NCI-H748 (cell line): ENCODE results near the gene TPD52L1.

Source experiments
- DNase-seq: peaks from one replicate; lab custom pipeline; 2025; ENCODE audit not compliant: unreplicated experiment; lab: John Stamatoyannopoulos, UW

Gene TPD52L1

DNA sequence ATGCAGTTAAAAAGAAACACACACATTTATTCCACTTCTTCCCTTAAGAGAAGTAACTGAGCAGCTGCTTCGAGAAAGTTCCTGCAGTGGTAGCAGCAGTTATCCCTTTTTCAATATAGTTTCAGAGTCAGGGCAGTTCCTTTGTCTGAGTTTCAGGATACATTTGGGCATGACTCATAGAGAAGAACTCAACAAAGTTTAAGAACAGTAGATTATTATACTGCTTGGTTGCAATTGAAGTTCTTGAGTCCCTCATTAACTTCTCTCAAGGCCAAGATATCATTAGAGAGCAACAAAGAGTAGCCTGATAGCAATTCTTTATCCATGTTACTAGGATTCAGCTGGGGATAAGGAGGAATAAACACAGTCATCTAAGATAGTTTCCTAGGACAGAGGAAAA is 54.4 kb downstream of the TPD52L1 start:
- DNase-seq, result no peak

DNA sequence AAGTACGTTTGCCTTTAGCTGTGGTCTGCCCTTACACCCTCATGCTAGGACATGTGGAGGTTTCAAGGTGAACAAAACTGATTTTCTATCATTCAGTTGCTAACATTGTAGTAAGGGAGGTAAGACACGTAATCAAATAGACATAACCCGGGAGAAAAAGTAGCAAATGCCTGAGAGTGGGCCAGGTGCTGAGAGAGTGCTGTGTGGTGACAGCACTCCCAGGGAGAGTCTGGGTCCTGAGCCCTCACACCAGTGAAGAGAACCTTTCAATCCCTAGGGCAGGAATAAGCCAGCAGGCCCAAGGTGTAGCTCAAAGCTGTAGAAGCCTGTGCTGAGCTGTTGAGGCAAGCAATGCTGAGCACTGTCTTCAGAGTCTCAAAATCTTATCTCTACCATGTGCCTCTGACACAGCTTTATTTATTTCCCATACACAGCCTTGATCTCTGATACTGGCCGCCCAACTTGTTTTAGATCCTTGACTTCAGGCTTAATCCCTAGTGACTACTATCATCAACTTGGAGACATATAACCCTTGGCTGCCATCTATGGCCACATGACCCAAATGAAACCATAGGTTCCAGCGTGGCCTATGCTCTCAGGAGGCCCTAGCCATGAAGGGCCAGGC is 55.2 kb downstream of the TPD52L1 start:
- no peak for DNase-seq

DNA sequence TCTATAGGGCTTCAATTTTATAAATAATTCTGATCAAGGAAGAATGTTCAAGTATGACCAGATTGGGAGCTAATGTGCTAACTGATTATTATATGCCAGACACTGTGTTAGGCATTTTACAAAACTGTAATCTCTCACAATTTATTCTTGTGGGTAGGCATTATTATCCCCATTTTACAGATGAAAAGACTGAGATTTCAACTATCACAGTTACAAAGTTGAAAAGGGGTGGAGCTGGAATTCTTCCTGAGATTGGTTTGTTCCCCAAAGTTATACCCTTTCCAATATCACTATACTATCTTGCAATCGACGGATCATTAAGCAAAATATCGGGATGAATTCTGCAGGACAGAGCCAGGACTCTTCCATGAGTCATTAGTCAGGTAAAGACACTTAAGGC is 57.1 kb downstream of the TPD52L1 start:
- no peak for DNase-seq

DNA sequence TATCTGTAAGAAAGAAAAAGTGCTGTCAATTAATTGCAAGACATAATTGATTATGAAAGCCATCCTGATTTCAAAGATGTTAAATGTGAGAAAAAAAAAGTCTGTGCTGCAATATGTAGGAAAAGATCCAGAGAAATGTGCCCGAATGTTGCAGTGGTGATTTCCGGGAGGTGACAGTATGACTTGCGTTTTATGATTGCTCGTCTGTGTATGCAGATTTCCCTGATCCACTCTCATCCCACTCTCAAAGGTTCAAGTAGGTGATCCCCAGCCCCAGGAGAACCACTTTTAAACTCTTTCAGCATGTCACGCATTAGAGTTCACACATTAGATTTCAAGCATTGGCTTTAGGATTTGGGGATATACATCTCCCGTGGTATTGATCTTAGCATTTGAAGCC is 57.8 kb downstream of the TPD52L1 start:
- no peak for DNase-seq

DNA sequence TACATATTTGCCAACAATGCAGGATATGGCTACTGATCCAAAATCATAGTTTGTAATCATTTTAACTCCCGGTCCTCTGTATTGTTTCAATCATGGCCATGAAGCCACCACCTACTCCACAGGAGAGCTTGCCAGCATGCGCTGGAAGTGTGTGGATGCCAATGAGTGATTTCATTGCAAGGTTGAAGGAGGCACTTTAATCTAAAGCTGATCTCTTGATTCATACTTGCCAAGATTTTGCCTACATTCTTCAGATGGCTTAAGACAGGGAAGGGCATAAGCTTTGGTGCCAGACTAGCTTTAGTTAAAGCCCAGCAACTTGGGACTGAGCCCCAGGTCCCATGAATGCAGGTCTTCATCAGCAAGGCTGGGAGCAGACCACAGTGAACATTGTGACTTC is 58.8 kb downstream of the TPD52L1 start:
- no peak for DNase-seq

DNA sequence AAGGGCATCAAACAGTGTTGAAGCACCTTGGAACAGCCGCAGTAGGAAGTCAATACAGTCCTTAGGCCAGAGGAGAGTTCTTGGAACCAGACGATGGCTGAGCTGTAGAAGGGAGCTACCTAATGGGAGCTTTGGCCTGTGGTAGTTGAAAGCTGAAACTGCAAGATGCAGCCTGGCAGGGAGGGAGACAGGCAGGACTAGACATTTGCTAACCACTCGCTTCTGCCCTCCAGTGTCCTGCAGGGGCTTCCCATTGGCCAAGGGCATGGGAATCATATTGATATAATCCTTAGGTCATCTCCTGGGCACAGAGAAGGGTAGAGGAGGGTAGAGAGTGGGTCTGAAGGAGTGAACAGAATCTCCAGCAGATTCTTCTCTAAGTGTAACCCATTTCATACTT is 60.4 kb downstream of the TPD52L1 start:
- no peak for DNase-seq

DNA sequence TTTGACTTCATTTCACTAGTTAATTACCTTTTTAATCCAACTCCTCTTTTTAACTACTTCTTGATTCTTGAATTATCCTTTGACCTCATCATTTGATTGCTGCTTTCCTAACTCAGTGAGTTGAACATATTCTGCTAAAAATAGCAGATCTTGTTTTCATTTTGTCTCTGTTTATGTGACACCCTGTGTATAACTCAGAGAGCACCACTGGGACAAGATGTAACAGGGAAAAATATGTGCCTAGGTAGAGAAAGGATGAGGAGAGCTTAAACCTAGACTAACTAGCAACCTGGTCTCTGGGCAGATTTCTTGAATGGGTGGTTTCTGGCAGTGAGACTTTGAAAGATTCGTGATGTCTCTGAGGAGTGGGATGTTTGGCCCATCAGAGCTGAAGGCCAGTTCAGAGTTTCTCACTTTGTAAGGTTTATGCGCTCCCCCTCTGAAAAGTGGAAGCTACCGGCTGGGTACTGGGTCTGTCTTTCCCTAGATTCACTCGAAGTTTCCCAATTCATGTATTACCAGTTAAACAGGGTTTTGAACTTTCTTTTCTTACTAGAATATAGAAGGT is 61.8 kb downstream of the TPD52L1 start:
- DNase-seq, result no peak

DNA sequence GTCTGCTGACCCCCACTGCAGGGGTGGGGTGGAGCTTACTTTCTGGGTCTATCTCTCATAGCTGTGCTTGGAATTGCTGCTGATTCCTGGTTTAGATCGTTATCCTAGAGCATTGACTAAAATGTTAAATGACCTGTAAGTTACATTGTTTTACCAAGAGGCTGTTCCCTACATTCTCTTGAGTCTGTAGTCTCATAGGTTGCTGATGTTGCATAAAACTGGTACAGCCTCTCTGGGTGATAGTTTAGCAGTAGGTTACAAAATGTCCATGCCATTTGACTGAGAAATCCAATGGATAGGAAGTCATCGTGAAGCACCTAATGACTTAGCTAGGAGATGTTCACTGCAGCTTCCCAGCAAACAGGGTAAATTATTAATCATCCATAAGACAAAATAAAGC is 62.4 kb downstream of the TPD52L1 start:
- DNase-seq, result no peak

DNA sequence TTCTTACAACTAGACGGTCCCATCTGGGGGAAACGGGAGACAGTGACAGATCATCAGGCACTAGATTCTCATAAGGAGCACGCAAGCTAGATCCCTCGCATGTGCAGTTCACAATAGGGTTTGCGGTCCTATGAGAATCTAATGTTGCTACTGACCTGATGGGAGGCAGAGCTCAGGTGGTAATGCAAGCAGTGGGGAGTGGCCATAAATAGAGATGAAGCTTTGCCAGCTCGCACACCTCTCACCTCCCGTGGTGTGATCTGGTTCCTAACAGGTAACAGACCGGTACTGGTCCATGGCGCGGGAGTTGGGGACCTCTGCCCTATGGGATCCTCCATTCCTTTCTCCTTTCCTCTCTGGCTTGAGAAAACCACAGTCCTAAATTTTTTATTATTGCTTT is 63.8 kb downstream of the TPD52L1 start:
- DNase-seq, result no peak

DNA sequence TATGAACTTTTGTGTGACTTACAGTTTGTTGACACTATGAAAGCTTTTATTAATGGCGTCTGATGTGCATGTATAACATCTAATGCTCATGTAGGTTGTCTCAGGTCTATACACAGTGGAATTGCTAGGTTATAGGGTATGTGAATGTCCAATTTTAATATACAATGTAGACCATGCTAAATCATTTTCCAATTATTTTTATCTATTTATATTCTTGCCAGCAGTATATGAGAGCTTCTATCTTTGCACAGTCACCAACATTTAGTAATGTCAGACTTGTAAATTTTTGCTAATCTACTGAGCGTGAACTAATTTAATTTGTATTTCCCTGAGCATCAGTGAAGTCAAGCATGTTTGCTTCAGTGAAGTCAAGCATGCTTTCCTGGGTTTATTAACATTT is 64.4 kb downstream of the TPD52L1 start:
- DNase-seq, result no peak

DNA sequence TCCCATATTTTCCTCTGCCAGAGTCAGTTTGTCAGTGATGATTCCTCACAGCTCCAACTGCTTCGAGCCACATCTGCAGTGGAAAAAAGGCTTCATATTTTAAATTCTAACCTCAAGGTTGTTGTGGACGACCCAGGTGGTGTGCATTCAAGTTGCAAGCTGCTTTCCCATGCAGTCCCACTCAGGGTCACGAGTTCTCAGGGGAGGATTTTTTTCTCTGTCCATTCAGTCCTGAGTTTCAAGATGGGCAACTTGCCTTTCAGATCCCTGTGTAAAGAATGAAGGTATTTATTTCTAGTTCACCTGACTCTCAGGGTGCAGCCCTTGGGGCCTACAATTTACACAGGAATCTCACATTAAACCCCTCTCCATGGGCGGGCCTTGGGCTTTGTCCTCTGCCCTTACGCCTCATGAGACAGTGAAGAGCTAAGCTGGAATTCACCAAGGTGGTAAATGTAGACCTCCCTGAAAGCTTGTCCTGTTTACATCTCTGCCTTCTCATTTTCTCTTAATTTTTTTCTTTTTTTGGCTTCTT is 65.9 kb downstream of the TPD52L1 start:
- DNase-seq, result no peak

DNA sequence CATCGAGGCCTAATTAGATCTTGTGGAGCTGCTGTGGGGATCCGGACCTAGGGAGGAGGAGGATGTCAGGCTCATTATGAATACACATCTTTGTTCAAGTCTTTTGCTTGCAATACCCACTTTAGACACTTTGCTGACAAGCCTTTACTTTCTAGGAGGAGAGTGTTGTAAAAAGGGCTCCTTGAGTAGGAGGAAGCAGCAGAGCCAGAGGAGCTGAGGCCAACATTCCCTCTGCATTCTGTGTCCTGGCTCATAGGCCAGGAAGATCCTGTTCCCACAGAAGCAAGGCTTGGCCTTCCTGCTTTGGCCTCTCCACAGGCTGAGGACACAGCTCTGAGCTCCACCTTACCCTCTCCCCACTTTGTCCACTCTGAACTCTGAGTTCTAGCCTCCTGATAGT is 67.1 kb downstream of the TPD52L1 start:
- DNase-seq, result no peak

DNA sequence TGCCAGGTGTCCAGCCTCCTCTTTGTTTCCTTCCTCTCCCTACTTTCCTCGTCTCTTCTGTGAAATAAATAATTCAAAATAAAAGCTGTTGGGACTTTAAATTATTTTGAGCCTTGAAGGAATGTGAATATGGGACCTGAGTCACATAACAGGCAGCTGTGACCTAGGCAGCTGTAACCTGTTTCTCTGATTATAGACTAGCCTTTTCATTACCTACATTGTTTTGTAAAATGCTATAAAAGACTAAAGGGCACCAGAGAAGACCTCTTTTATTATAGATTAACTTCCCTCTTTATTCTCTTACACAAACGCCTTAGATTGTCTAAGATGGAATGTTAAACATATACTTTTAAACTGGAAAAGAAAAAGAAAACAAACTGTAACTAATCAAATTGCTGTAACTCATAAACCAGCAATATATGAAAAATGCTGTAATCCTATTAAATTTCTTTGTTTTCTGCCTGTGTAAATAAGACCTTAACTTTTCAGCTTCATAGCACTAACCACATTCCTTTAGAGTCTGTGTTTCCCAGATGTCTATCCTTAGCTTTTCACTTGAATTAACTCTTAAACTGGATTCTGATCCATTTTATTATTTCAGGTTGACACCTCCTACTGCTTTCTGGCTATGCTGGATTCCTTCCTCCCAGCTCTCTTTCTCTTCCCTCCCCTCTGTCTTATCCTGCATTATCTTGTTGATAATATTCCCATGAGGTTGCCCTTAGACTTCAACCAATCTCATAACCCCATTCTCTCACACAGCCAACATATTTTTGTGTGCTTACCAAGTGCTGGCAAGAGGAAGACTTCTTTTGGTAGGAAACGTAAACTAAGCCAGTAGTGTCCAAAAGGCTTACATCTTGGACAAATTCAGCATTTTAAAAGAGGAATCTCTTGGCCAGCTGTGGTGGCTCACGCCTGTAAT is 69.2 kb downstream of the TPD52L1 start:
- no peak for DNase-seq

DNA sequence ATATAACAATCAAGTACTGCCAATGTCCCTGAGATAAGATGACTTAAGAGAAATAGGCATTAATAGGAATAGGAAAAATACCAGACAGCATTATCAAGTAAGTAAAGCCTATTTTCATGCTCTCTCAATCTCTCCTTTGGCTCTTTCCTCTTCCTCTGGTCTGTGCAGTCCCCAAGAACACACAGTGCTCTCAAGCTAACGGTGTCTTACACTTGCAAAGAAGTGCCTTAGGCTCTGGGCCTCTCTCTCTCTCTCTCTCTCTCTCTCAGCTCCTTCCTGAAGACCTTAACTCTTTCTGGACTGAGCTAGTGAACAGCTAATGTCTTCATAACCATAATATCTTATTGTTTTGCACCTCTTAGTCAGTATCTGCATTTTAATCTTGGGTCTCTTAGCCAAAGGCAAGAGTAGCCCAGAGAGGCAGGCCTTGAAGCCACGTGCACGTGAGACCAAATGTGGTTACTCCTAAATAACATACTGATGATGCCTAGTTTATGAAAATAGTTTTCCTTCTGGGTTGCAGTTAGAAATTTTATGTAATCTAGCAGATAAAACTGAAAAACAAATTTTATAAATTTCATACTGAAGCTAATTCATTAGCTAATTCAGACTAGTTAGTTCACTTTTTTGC is 70.8 kb downstream of the TPD52L1 start:
- DNase-seq, result no peak

DNA sequence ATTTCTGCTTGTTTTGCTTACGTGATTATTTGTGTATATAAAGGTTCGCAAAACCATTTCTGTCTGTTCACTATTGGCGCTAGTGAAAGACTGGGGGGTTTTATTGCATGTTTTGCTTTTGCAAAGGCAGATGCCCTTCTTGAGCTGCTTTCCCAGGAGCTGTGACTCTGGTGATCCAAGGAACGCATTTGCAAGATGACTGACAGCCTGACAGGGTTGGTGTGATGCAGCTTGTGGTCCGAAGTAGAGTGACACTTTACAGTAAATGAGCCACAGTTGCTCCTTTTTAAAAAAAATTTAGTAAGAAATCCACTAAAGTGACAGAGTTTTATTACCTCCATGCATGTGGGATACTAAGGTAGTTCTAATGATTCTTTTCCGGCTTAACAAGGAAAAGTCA is 73.7 kb downstream of the TPD52L1 start:
- no peak for DNase-seq

DNA sequence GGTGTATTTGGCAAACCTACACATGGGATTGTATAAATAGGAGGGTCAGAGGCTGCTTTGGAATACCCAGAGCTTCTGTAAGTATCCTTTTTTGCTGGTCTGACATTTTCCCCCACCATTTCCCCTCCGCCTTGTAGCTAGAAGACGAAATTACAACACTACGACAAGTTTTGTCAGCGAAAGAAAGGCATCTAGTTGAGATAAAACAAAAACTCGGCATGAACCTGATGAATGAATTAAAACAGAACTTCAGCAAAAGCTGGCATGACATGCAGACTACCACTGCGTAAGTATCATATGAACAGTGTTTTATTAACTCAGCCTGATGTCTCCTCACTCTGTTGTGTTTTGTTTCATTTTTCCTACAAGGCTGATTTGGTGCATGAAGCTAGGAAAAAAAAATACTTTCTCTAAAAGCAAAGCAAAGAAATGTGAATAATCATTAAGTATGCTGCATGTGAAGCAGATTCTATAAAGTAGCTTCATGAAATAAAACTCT is 75.5 kb downstream of the TPD52L1 start:
- DNase-seq, result no peak

DNA sequence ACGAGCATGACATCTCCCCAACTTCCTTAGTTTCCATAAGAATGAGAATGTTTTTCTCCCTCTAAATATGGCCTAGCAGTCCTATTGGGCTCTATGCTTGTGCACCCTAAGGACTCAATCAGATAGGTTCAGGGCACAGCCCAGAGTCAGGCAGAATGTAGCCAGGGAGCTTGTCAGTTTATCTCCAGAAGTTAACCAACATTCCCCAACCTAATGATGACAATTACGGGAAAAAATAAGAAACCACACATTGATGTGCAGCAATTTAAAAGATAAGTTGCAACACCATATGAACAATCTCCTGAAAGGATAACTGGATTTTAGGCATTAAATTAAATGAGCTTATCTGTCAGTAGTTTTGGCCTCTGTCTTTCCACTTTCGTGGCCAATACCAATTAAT is 77.1 kb downstream of the TPD52L1 start:
- no peak for DNase-seq

DNA sequence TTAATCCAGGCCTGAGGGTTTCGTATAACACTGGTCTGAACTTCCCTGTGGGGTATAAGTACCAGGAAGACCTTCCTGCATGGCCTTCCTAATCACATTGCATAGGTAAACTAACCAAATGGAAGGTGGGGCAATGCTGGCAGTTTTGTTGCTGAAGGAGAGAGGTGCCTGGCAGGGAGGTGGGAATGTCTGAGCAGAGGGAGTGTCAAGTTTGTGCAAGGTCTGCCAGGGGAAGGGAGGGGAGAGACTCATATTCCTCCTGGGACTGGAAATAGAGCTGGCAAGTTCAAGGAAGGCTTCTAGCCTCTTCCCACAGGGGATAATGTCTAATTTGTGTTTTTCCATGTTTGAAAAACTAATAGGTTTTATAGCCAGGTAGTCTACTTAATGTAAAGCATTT is 77.6 kb downstream of the TPD52L1 start:
- DNase-seq, result no peak

DNA sequence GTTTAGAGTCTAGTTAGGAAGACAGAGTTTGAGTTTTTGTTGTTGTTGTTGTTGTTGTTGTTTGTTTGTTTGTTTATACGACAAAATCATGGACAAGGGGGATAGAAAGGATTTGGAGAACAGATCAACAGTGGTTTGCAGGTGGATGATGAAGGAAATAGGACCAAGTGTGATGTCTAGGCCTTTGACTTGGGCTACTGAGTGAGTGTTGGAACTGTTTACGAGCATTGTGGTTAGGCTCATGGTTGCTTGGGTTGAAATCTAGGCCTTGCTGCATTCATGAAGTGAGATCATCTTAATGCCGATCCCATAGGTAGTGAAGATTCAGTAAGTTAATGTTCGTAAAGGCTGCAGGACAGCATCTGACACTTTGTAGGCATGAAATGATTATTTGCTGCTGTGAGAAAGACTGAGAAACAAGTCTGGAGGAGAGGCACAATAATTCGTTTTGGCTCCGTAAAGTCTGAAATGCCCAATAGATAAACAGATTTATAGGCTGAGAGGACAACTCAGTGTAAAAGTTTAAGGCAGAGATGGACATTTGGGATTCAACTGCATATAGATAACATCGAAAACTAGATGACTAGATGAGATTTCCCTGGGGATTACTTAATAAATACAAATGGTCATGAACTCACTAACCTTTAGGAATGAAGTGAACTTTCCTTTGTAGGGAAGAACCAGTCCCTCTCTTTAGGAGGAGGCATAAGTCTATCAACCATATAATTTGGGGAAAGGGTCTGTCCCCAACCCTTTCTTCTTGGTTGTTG is 78.2 kb downstream of the TPD52L1 start:
- DNase-seq, result no peak

DNA sequence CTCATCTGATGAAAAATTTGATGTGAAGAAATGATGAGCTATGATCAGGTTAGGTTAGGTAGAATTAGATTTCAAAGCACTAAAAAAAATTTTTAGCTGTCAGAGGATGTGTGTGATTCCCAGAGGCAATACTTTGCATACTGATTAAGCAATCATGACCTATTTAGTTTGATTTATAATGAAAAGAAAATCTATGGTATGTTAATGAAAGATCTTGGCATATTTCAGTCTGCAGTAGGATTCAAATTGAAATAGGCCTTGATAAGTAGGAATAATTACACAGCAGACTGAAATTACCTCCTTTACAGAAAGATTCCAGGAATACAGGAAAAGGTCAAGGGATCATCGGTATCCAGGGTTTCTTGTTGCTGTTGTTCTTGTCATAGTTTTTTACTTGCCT is 78.9 kb downstream of the TPD52L1 start:
- no peak for DNase-seq

DNA sequence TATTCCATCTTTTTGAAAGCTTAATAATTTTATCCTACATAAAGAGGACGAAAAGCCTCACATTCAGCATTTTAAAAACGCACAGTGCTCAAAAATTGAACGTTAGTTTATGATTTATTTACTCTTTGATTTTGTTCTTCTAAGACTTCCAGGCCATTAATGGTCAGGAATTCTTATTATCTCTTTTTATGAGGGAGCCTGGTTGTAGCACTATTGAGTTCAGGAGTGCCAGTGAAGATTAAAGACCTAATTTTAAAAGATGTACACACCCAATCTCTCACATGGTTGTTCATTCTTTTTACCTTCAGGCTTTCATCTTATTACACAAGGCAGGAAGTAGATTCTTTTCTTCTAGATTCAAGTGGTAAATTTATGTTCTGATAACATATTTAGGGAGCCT is 79.6 kb downstream of the TPD52L1 start:
- DNase-seq, result no peak
